Stimulated activated CD4-positive, alpha-beta T cell treated with anti-CD3 and anti-CD28 coated beads, TNF-alpha, amount 100 ng/mL, for 1 hour (primary cell): ENCODE results near the gene LGALS8.
"Not testable (repeated sequence)": the region's sequence is repeated elsewhere in the genome, so short reads cannot be mapped to it uniquely, and the experiment has no call there.

Source experiments
- DNase-seq, 3 donors: peaks; one replicate each; pipeline ENCODE4 v3.0.0-alpha.2; 2020; ENCODE audit warnings: low read depth in 3 of 3, low spot score in 1 of 3

The LGALS8 gene

DNA sequence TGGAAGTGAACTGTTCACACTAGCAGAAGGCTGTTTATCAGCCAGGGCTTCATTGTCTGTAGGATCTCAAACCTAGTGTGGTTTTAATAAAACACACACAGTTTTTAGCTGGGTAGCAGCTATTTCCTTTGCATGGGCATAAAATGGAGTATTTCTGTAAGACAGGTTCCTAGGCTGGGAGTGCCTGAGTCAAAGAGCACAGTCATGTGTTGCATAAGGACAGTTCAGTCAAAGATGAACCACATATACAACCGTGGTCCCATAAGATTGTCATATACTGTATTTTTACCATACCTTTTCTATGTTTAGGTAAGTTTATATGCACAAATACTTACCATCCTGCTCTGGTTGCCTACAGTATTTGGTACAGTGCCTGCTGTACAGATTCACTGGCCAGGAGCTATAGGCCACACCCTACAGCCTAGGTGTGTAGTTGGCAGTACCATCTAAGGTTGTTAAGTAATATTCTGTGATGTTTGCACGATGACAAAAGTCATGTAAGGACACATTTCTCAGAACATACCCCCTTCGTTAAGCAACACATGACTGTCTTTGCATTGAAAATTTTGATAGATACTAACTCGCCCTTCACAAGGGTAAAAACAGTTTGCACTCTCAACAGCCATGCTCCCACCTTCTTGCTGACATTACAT, 17.2 kb downstream of the LGALS8 start:
- DNase-seq: no peak

DNA sequence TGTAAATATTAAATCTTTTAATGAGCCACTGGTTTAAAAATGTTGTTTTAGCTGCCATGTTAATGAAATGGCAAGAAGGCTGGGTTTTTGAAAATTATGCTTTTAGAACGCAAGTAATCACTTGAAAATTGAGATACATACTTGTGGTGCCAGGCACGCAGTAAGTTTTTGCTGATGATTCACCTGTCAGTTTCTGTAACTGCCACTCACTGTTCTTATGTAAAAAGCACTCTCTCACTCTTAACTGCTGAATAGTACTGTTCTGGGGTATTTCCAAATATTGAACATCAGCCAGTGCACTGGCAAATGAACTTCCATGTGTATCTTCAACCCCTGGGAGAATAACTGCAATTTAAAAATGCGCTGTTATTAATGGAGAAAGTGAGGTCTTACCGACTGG, 17.9 kb downstream of the LGALS8 start:
- no peak for DNase-seq

DNA sequence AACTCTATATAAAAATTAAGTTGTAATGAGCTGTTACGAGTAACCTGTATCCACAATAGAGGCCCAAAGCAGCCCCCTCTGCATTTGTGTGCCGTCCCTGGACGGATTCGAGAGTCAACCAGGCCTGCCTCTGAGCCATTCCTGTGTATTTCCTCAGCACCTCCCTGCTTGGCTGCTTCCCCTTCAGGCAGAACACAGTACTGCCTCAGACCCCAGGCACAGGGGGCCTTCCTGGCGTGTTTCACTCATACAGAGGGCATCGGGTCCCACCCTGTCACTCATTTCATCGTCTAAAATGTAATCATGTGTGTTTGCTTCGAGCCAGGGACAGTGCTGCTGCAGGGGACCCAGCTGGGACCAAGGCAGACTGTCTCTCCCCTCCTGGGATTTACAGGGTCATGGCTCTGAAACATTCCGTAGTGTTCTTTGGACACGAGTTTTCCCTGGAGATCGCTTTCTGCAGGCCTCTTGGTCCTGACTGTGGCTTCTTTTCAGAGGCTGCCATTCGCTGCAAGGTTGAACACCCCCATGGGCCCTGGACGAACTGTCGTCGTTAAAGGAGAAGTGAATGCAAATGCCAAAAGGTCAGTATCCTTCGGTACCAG, 19.4 kb downstream of the LGALS8 start:
- no peak for DNase-seq

DNA sequence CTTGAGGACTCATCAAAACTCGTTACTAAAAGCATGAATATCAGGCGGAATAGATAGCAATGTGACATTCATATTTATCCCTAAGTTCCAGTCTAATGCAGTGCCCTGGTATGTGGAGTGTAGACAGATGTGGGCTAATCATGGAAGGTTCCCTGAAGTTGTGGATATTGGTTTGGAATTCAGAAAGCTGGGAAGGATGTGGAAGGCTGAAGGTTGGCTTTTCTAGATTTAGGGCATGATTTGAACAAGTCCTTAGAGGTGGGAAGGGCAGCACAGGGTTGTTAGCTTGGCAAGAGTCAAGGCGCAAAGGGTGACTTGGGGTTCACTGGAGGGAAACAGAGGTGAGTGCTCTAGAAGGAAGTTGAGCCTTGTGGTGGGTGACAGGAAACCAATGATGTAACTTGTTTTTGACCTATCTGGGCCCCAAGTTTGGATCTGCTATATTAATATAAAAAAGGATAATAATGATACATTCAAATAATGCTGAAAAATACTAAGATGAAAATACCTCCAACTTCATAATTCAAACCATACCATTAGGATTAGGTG, 21.9 kb downstream of the LGALS8 start:
- no peak for DNase-seq

DNA sequence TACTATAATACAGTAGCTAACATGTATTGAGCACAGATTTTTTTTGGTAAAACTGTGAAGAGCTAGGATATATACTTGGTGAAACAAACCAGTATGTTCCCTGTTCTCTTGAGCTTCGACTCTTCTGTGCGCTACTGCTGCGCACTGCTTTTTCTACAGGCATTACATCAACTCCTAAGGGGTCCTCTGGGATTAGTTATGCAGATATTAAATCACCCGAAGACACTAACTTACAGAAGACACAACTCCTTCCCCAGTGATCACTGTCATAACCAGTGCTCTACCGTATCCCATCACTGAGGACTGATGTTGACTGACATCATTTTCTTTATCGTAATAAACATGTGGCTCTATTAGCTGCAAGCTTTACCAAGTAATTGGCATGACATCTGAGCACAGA, 24.7 kb downstream of the LGALS8 start:
- DNase-seq: no peak

DNA sequence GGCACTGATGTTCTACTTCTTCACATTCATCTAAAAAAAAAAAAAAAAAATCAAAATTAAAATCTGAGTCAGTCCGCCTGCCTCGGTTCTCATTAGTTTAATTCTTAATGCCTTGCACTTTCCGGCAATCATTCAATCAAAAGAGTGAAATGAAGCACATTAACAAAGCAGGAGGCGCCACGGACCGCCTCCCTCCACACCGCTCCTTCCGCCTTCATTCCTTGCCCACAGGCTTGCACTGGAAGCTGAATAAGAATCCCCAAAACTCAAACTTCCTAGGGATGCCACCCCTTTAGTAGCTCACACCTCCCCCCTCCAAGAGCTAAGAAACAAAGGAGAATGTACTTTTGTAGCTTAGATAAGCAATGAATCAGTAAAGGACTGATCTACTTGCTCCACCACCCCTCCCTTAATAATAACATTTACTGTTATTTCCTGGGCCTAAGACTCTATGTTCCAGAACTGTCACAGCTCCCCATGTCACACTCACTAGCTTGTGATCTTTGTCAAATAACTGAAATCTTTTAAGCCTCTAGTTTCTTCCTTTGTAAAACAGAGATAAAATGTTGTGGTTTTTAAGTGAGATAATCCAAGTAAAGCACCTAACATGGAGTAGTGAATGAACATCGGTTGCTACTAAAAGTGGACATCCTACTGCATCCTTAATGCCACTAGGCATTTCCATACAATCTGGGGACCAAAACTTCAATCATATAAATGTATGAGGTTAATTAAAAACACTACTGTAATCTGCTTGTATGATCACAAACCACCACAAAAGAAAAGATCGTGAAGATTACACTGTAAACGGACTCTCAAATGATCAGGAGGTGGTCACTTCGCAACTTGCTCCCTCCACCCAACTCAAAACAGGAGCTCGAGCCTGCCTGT, 27.4 kb downstream of the LGALS8 start:
- no peak for DNase-seq

DNA sequence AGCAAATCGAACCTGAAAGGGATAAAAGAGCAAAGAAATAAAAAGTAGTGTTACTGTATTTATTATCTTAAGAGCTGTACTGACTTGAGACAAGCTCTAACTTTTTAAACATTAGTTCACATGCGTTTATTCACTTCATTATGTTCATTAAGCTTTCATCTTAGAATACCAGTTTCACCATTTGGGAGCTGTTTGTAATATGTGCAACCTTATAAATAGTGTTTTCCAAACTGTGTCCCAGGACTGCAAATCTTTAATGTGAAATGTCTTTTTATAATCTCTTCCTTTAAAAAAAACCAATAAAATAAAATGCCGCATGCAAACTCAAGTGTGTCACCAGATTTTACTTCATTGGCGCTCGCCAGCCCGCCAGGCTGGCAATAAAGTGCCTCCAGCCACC, 28.3 kb downstream of the LGALS8 start:
- DNase-seq: no peak

DNA sequence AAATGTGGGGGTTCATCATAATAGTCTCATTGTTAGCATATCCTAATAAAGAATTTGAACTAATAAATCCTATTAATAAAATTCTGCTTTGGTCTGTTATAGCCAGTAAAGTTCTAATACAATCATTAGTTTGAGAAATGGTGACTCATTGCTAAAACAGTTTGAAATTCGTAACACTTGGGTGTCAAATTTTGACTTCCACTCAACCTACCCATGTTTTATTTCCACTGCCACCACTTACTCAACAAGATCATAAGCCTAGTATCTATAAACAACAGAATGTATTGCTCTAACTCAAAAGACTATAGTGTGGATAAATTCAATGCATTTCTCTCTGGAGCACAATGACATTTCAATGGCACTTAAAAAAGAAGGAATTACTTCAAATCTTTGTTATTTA, 29.1 kb downstream of the LGALS8 start:
- no peak for DNase-seq

DNA sequence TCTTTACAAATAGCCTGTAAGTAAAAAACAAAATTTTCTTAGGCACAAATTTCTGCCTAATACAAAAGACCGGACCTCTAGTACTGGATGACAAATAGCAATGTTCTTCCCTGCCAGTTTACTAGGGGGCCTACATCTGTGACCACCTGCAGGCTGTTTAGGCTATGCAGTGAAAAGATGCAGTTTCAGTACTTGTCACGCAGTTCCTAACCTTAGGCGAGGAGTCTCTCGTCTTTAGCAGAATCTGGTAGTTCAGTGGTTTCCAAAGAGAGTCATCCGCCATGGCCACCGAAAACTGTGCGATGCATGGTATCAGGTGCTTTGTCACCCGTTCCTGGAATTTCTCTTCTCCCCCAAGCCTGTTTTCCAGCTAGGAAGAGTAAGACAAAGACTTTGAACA, 29.6 kb downstream of the LGALS8 start:
- DNase-seq: no peak

DNA sequence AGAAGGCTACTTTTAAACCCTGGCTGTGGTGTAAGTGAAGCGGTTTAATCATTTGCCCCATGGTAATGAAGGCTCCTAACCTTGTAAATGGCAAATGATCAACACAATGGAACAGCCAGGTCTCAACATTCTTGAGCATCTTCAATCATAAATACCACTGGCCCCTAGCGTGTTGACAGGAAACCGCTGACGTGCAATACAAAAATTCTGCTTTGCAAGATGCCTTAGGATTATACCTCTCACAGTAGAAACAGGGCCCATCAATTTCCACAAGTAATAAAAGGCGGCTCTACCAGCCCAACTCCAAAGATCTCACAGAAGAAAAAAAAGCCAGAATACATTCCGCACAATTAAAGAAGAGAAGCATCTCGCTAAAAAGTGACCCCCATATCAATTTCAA, 32.8 kb downstream of the LGALS8 start:
- DNase-seq: no peak

DNA sequence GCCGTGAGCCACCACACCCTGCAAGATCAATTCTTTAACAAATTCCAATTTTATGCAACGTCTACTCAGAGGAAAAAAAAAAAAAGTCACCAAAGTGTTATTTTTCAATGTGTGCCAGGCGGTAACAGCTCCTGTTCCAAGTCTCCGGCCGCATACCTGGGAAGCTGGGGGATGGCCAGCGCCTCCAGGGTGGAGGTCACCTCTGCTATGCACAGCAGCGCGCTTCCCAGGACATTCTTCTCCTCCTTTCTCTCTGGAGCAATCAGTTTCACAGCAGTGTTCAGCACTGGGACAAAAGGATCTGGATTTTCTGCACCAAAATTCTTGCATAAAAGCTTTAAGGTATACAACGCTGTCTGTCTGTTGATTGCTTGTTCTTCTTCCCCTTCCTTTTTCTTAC, 34.3 kb downstream of the LGALS8 start:
- no peak for DNase-seq

DNA sequence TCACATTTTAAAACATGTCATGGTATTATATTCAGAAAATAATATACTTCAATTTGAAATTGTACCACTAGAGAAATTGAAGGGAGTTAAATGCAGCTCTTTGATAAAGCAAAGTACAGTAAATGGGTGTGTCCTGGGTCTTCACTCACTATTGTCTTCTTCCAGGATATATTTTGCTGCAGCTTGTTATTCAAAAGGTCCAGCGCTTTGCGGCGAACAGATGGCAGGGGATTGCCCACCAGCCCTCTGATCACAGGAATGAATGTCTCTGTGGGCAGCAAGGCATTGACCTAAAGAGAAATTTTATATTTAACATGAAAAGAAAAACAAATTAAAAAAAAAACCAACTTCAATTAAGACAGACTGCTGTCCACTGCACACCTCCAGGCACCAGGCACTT, 35.1 kb downstream of the LGALS8 start:
- no peak for DNase-seq

DNA sequence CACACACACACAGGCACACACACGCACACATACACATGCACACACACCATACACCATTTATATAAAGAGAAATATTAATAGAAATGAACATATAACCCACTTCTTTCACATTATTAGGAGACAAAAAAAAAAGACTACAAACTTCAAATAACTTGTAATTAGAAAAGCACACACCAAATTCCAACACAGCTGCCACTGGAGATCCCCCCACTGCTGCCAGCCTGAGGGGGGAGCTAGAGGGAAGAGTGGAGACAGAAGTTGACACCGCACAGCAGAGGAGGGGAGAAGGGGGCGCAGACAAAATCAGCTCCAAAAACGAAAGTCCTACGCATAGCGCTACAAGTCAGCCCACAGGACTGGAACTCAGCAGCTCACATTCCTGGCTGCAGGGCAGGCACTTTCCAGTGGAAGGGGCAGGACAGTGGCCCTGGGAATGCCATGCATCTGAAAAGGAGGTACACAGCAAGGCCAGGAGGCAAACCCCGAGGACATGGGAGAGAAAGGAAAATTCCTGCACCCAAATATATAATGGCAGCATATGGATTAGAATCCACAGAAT, 36.5 kb downstream of the LGALS8 start:
- no peak for DNase-seq

DNA sequence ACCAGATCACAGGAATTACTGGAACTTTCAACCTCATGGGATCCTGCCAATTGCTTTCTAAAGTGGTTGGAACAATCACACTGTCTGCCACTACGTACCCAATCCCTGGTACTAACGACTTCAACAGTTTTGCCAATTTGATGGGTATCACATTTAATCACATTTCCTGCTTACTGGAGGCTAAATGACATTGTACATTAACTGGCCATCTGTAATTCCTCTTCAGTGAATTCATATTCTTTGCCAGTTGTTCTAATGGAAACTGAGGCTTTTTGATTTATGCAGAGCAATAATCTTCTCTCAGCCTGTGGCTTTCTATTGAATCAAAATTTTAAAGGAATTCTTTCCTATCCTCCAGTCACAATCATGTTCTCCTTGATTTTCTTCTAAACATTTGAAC, 38.2 kb downstream of the LGALS8 start:
- DNase-seq: no peak

DNA sequence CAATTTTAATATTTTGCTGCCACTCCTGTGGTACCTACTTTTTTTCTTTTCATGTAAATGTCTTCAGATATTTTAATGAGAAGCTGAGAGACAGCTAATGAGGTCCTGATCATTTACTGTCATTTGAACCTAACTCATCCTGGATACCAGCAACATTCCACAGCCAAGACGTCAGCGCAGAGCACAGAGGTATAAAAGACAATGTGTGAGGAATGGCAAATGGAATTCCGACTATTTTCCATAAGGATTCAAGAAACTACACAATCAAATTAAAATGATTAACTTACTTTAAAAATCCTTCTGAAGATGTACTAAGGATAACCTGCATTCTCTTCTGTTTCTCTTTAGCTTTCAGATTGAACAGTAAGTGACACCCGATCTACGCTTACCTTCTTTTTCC, 41.7 kb downstream of the LGALS8 start:
- no peak for DNase-seq

DNA sequence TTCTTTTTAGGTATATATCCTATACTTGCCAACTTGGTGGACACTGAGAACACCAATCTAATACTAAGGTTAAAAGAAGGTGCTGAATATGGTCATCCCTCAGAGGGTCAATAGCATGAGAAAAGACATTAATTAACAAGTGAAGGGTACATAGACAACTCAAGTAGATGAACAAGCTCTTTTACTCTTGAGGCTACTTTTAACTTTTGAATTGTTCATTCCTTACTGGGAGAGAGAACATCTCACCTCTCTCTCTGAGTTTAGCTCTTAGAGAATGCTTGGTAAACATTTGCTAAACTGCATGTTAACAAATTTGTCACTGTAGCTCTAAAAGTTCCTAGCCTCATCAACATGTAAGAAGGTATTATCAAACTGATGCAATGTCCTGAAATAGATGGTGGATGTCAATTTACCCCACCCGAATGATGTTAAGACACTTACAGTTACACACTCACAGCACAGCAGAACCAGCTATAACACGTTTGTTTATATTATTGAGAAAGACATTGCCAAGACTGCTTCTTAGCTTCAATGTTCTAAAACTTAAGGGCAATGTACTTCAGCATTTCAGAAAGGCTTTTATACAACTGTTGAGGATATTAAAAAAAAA, 44.6 kb downstream of the LGALS8 start:
- DNase-seq: no peak

DNA sequence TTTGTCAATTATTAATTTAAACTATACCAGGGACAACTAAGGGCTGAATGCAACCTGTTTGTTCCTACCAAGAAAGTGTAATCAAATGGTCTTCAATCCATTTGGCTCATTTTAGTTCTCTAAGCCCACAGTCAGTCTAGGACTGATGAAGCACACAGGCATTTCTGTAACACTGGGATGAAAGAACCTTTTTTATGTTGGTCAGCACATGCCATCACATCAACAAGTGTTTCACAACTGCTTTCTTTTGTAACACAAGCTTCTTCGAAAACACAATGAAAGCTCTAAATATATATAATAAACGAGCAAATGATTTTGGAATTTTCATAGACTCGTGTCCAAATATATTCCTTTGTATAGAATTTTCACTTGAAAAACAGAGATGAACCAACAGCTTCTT, 51.7 kb downstream of the LGALS8 start:
- no peak for DNase-seq

DNA sequence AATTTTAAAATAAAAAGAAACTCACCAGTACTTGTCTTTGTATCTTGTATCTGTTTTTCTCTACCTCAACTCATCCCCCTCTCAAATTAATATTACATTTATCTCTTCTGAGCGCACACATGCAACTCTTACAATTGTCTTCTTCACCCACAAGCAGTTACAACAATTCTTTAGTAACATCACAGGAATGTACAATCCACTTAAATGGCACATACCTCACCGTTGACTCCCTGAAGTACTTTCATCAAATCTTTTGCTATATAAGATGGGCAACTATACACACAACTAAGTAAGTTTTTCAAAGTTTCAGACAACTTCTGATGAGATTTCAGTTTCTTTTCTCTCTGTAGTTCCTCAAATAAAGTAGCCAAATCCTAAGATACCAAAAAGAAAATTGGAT, 52.2 kb downstream of the LGALS8 start:
- no peak for DNase-seq

DNA sequence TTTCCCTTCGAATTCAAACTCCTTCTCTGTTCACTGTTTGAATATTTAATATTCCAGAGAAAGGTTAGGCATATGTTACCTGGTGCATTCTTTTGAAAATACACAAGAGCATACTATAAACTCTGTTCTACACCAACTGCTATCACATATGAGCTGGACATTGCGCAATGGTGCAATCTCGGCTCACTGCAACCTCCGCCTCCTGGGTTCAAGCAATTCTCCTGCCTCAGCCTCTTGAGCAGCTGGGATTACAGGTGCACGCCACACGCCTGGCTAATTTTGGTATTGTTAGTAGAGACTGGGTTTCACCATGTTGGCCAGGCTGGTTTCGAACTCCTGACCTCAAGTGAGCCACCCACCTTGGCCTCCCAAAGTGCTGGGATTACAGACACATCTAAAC, 53.3 kb downstream of the LGALS8 start:
- DNase-seq: not testable (repeated sequence)

DNA sequence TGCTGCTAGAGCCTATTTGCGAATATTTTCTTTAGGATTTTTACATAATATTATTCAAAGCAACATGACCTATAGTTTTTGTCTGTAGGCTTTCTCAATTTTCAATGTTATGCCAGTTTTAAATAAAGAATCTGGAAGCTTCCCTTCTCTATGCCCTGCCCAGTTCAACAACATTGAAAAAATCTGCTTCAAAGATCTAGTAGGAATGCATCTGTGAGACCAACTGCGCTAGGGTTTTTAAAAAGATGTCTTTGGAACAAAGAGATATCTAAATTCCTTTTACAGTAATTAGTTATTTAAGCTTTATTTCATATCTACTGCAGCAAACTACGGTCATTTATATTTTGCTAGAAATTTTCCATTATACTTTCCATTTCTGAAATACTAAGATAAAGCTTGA, 54.9 kb downstream of the LGALS8 start:
- DNase-seq: no peak

DNA sequence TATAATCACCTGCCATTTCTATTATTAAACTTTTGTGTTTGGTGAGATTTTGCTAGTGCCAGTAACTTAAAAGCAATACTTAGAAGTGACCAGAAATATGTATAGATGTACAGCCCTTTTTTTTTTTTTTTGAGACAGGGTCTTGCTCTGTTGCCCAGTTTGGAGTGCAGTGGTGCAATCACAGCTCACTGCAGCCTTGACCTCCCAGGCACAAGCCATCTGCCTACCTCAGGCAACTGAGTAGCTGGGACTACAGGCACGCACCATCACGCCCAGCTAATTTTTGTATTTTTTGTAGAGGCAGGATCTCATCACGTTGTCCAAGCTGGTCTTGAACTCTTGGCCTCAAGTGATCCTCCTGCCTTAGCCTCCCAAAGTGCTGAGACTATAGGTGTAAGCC, 56.6 kb downstream of the LGALS8 start:
- DNase-seq: not testable (repeated sequence)
